ENCODE data around the gene MMP24OS.

The MMP24OS gene

DNA sequence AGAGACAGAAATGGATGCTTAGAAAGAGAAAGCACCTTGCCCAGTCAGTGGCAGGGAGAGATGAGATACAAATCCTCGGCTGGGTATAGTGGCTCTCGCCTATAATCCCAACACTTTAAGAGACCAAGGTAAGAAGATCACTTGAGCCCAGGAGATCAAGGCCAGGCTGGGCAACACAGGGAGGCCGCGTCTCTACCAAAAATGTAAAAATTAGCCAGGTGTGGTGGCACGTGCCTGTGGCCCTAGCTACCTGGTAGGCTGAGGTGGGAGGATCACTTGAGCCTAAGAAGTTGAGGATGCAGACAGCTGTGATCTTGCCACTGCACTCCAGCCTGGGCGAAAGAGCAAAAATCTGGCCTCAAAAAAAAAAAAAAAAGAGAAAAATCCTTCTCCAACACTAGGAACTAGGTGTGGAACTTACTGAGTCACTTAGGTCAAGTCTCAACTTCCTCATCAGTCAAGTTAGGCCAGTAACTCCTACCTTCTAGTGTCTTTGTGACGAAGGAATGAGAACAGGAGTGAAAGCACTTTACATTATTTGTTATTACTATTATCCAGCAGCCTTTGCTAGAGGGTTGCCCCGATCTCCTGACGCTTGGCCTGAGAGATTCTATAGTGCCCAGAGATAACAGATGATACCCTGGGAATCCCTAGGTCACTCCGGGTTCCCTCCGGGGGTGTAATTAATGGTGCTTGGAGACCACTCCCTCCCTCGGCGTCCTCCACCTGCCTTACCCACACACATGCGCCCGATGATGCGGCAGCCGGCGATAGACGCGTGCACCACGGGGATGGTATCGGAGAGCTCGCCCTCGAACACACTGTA is 5.7 kb upstream of the MMP24OS start:
- Histone ChIP-seq H3K4me1 (ENCODE audit: control insufficient read depth, insufficient read depth, low read length) (peaks cover 17% of the 10 kb centered on the region), H3K36me3 (ENCODE audit: control insufficient read depth in 2 of 2, insufficient read depth in 2 of 2, low read length in 2 of 2) (peaks cover 16 to 22% of the 10 kb centered on the region in 2 donors)

GRCh38 chr20:35281506-35282101 is 3.7 kb upstream of the MMP24OS start:
- Histone ChIP-seq H3K4me1 (ENCODE audit: control insufficient read depth, insufficient read depth, low read length) (peaks cover 30% of the 10 kb centered on the region), H3K9me3 (ENCODE audit: control insufficient read depth in 2 of 2, low read length in 2 of 2) (no peaks in the 10 kb centered on the region), H3K4me3 (ENCODE audit: low read length in 2 of 2) (no peak overlapping the region), H3K36me3 (ENCODE audit: control insufficient read depth in 2 of 2, insufficient read depth in 2 of 2, low read length in 2 of 2) (peaks cover 17 to 22% of the 10 kb centered on the region in 2 donors), H3K27me3 (ENCODE audit: control insufficient read depth in 1 of 2, insufficient read depth in 2 of 2, low read length in 2 of 2) (no peaks in the 10 kb centered on the region), H3K27ac (ENCODE audit: low read length) (no peak overlapping the region), H3K9ac (ENCODE audit: low read length in 2 of 2) (no peak overlapping the region)

More for the DNA sequence above, 5.7 kb upstream of the MMP24OS start:
- Histone ChIP-seq H3K27ac (ENCODE audit: low read length) (peak overlapping the region; percentile 53), H3K9ac (ENCODE audit: low read length in 2 of 2) (peak overlapping the region; percentile 91 to 94), H3K27me3 (ENCODE audit: control insufficient read depth in 1 of 2, insufficient read depth in 2 of 2, low read length in 2 of 2) (no peaks in the 10 kb centered on the region), H3K9me3 (ENCODE audit: control insufficient read depth in 2 of 2, low read length in 2 of 2) (no peaks in the 10 kb centered on the region), H3K4me3 (ENCODE audit: low read length in 2 of 2) (peak overlapping the region; percentile 90)

DNA sequence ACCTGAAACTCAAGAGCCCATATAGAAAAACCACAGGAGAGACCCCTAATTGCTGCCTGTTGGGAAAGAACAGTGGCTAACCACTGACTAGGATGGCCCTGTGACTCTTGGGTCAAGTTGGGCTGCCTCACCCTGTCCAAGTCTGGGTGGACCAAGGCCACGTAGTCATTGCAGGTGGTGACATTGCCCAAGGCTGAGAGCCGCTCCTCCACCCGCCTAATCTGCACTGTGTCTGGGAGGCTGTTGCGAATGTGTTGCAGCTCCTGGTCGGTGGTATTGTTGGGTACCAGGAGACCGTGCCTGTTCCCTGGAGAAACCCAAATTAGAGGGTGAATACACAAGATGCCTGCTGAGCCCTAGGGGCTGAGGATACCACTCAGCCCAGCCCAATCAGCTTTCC is 2.6 kb upstream of the MMP24OS start:
- Histone ChIP-seq H3K9ac (ENCODE audit: low read length in 2 of 2) (no peak overlapping the region), H3K27me3 (ENCODE audit: control insufficient read depth in 1 of 2, insufficient read depth in 2 of 2, low read length in 2 of 2) (no peaks in the 10 kb centered on the region), H3K4me3 (ENCODE audit: low read length in 2 of 2) (no peak overlapping the region), H3K9me3 (ENCODE audit: control insufficient read depth in 2 of 2, low read length in 2 of 2) (no peaks in the 10 kb centered on the region), H3K4me1 (ENCODE audit: control insufficient read depth, insufficient read depth, low read length) (peaks cover 35% of the 10 kb centered on the region), H3K27ac (ENCODE audit: low read length) (no peak overlapping the region), H3K36me3 (ENCODE audit: control insufficient read depth in 2 of 2, insufficient read depth in 2 of 2, low read length in 2 of 2) (peaks cover 22 to 24% of the 10 kb centered on the region in 2 donors)

DNA sequence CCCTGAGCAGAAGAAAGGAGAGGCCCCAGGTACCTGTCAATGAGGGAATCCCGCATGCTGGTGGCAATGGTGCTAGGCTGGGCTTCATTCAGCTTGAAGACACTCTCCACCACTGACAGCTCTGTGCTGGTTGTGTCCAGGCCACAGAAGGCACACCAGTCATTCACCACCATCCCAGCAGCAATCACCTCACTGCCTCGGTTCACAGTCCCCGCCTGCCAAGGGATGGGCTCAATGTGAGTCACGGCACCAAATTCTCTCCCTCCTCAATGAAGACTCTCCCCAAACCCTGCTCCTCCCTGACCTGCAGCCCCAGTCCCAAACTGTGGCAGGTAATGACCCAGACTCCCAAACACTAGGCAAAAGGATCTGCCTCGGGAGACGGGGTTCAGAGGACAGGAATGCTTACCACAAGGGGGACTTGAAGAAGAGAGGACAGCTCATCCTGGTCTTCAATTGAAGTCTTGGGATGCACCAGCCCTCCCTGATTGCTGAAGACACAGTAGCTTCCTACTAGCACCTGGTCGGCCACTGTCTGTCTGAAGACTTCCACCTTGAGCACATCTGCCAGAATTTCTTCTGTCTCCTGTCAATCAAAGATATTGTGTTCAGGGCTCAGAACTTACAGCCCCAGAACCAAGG is 1.7 kb upstream of the MMP24OS start:
- H3K4me3 ChIP-seq (ENCODE audit: low read length in 2 of 2) = no peak overlapping the region
- H3K9me3 ChIP-seq (ENCODE audit: control insufficient read depth in 2 of 2, low read length in 2 of 2) = no peaks in the 10 kb centered on the region
- peaks cover 35% of the 10 kb centered on the region for H3K4me1 ChIP-seq (ENCODE audit: control insufficient read depth, insufficient read depth, low read length)
- H3K9ac ChIP-seq (ENCODE audit: low read length in 2 of 2) = no peak overlapping the region
- peaks cover 22 to 25% of the 10 kb centered on the region in 2 donors for H3K36me3 ChIP-seq (ENCODE audit: control insufficient read depth in 2 of 2, insufficient read depth in 2 of 2, low read length in 2 of 2)
- no peaks in the 10 kb centered on the region for H3K27me3 ChIP-seq (ENCODE audit: control insufficient read depth in 1 of 2, insufficient read depth in 2 of 2, low read length in 2 of 2)
- H3K27ac ChIP-seq (ENCODE audit: low read length) = no peak overlapping the region

DNA sequence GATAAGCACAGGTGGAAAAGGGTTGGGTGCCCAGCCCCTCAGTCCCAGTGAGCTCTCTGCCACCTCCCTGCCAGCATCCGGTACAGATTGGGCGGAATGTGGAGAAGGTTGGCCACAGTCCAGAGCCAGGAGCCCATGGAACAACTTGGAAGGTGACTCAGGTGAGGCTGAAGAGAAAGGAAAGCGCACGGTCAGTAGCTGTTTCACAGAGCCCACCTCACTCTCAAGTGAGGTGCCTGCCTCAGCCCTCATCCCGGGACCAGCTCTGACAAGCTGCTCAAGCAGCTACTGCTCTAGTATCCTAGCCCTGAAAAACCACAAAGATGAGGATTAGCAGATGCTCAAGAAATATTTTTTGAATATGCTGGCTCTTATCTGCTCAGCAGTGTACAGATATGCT is 1.1 kb upstream of the MMP24OS start:
- H3K27ac ChIP-seq (ENCODE audit: low read length) = peak overlapping the region; percentile 80
- H3K9me3 ChIP-seq (ENCODE audit: control insufficient read depth in 2 of 2, low read length in 2 of 2) = no peaks in the 10 kb centered on the region
- H3K27me3 ChIP-seq (ENCODE audit: control insufficient read depth in 1 of 2, insufficient read depth in 2 of 2, low read length in 2 of 2) = no peaks in the 10 kb centered on the region
- peaks cover 34% of the 10 kb centered on the region for H3K4me1 ChIP-seq (ENCODE audit: control insufficient read depth, insufficient read depth, low read length)
- H3K9ac ChIP-seq (ENCODE audit: low read length in 2 of 2) = peak overlapping the region in 1 of 2 donors; percentile 21
- peaks cover 22 to 29% of the 10 kb centered on the region in 2 donors for H3K36me3 ChIP-seq (ENCODE audit: control insufficient read depth in 2 of 2, insufficient read depth in 2 of 2, low read length in 2 of 2)
- no peak overlapping the region for H3K4me3 ChIP-seq (ENCODE audit: low read length in 2 of 2)

DNA sequence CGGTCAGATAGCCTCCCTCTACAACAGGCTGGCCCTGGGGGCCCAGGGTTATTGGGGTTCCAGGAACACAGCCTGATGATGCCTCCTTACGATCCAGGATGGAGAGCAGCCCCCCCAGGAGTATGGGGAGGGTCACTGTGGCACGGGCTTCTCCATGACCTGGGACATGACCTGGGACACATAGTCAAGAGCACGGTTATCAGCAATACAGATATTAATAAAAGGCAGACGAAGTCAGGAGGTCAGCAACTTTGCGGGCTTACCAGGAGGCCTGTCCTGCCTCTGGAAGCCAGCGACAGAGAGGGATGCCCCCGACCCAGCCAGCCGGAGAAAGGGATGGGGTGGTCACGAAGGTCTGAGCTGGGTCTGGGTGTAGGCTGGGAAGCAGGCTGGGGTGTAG is 795 bp downstream of the MMP24OS start:
- H3K36me3 ChIP-seq (ENCODE audit: control insufficient read depth in 2 of 2, insufficient read depth in 2 of 2, low read length in 2 of 2) = peaks cover 22 to 30% of the 10 kb centered on the region in 2 donors
- H3K9ac ChIP-seq (ENCODE audit: low read length in 2 of 2) = peak overlapping the region; percentile 85 to 94
- no peaks in the 10 kb centered on the region for H3K9me3 ChIP-seq (ENCODE audit: control insufficient read depth in 2 of 2, low read length in 2 of 2)
- H3K27ac ChIP-seq (ENCODE audit: low read length) = peak overlapping the region; percentile 80
- H3K4me1 ChIP-seq (ENCODE audit: control insufficient read depth, insufficient read depth, low read length) = peaks cover 26% of the 10 kb centered on the region
- H3K27me3 ChIP-seq (ENCODE audit: control insufficient read depth in 1 of 2, insufficient read depth in 2 of 2, low read length in 2 of 2) = no peaks in the 10 kb centered on the region
- H3K4me3 ChIP-seq (ENCODE audit: low read length in 2 of 2) = peak overlapping the region; percentile 88

DNA sequence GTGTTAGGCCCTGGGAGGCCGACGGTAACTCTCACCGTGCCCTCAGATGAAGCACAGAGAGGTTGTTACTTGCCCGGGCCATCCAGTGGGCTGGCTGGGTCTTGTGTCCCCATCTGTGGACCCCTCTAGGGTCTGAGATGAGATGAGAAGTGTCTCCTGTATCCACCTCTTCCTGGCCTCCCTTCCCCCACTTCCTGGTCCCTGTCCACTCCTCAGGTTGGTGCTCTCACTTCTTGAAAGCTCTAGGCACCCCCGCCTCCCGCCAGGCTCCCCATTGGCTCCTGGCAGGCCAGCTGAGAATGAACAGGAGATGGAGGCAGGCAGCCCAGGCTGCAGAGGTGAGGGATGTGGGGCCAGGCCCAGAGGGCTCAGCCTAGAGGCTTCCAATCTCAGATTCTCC is 1.5 kb downstream of the MMP24OS start:
- no peaks in the 10 kb centered on the region for H3K9me3 ChIP-seq (ENCODE audit: control insufficient read depth in 2 of 2, low read length in 2 of 2)
- no peaks in the 10 kb centered on the region for H3K27me3 ChIP-seq (ENCODE audit: control insufficient read depth in 1 of 2, insufficient read depth in 2 of 2, low read length in 2 of 2)
- H3K36me3 ChIP-seq (ENCODE audit: control insufficient read depth in 2 of 2, insufficient read depth in 2 of 2, low read length in 2 of 2) = peaks cover 27 to 33% of the 10 kb centered on the region in 2 donors
- H3K9ac ChIP-seq (ENCODE audit: low read length in 2 of 2) = peak overlapping the region; percentile 22 to 94
- H3K4me3 ChIP-seq (ENCODE audit: low read length in 2 of 2) = peak overlapping the region in 1 of 2 donors; percentile 88
- H3K27ac ChIP-seq (ENCODE audit: low read length) = peak overlapping the region; percentile 11
- H3K4me1 ChIP-seq (ENCODE audit: control insufficient read depth, insufficient read depth, low read length) = peaks cover 26% of the 10 kb centered on the region

GRCh38 chr20:35275741-35276251 is 2.1 kb downstream of the MMP24OS start:
- Histone ChIP-seq H3K36me3 (ENCODE audit: control insufficient read depth in 2 of 2, insufficient read depth in 2 of 2, low read length in 2 of 2) (peaks cover 26 to 37% of the 10 kb centered on the region in 2 donors), H3K27ac (ENCODE audit: low read length) (no peak overlapping the region), H3K9ac (ENCODE audit: low read length in 2 of 2) (peak overlapping the region in 1 of 2 donors; percentile 29), H3K9me3 (ENCODE audit: control insufficient read depth in 2 of 2, low read length in 2 of 2) (no peaks in the 10 kb centered on the region), H3K4me1 (ENCODE audit: control insufficient read depth, insufficient read depth, low read length) (peaks cover 26% of the 10 kb centered on the region), H3K27me3 (ENCODE audit: control insufficient read depth in 1 of 2, insufficient read depth in 2 of 2, low read length in 2 of 2) (no peaks in the 10 kb centered on the region), H3K4me3 (ENCODE audit: low read length in 2 of 2) (no peak overlapping the region)

GRCh38 chr20:35274172-35275092 is 3.5 kb downstream of the MMP24OS start:
- no peaks in the 10 kb centered on the region for H3K9me3 ChIP-seq (ENCODE audit: control insufficient read depth in 2 of 2, low read length in 2 of 2)
- peaks cover 19 to 33% of the 10 kb centered on the region in 2 donors for H3K36me3 ChIP-seq (ENCODE audit: control insufficient read depth in 2 of 2, insufficient read depth in 2 of 2, low read length in 2 of 2)
- no peak overlapping the region for H3K9ac ChIP-seq (ENCODE audit: low read length in 2 of 2)
- H3K27ac ChIP-seq (ENCODE audit: low read length) = no peak overlapping the region
- peaks cover 26% of the 10 kb centered on the region for H3K4me1 ChIP-seq (ENCODE audit: control insufficient read depth, insufficient read depth, low read length)
- H3K4me3 ChIP-seq (ENCODE audit: low read length in 2 of 2) = no peak overlapping the region
- no peaks in the 10 kb centered on the region for H3K27me3 ChIP-seq (ENCODE audit: control insufficient read depth in 1 of 2, insufficient read depth in 2 of 2, low read length in 2 of 2)

Measured in stomach smooth muscle (tissue), 2 donors.